ENCODE results near the gene AGAP3. TPM values are rescaled to one million over a fixed set of nuclear protein-coding genes. Genes with fewer than 3 reads are reported as not detected.

The AGAP3 gene
- polyA plus RNA-seq, 1 donor (not counting 4 experiments of a cell fraction or from before 2014, with no cell fraction given), result 64.3 TPM

GRCh38 chr7:151057989-151058780 is 28.1 kb upstream of the AGAP3 start:
- Histone ChIP-seq H3K9ac (ENCODE audit: control insufficient read depth, extremely low read depth, insufficient read depth, low read length) (peak overlapping the region; percentile 77), H2AFZ (ENCODE audit: control insufficient read depth, low read length) (peak overlapping the region; percentile 60), H3K4me3 (ENCODE audit: control insufficient read depth in 2 of 3, extremely low read depth in 1 of 3, insufficient read depth in 2 of 3, low read depth in 1 of 3, low read length in 3 of 3) (peak overlapping the region; percentile 47 to 90 (median 87)), H3K4me1 (ENCODE audit: control insufficient read depth, extremely low read depth, insufficient read depth, low read length) (peaks cover 41% of the 10 kb centered on the region), H4K20me1 (ENCODE audit: control insufficient read depth, extremely low read depth, insufficient read depth, low read length) (no peaks in the 10 kb centered on the region), H3K36me3 (ENCODE audit: control insufficient read depth in 2 of 2, extremely low read depth in 1 of 2, insufficient read depth in 2 of 2, low read length in 2 of 2) (peaks cover 7% of the 10 kb centered on the region in 2 experiments), H3K79me2 (ENCODE audit: control insufficient read depth, insufficient read depth, low read length) (peaks cover 28% of the 10 kb centered on the region), H3K27me3 (ENCODE audit: control insufficient read depth, extremely low read depth, insufficient read depth, low read length) (no peaks in the 10 kb centered on the region), H3K9me1 (ENCODE audit: control insufficient read depth, extremely low read depth, insufficient read depth, low read length) (peaks cover 4% of the 10 kb centered on the region), H3K27ac (ENCODE audit: control insufficient read depth, insufficient read depth, low read length) (peak overlapping the region; percentile 95), H3K9me3 (ENCODE audit: control insufficient read depth, low read depth, low read length) (no peaks in the 10 kb centered on the region), H3K4me2 (ENCODE audit: control insufficient read depth, extremely low read depth, insufficient read depth, low read depth, low read length) (peak overlapping the region; percentile 99)
- DNase-seq (ENCODE audit: low read depth, low spot score), result peak; percentile 98
- dilution Hi-C loops (cut with MboI; ENCODE audit: extremely low pct_ligation_motif_present, low sequenced_read_pairs), result no loop called here
- no peak for TF ChIP-seq EZH2 (IDR thresholded peaks at IDR 0.05; ENCODE audit: low read length)
- TF ChIP-seq, protein P1, sequence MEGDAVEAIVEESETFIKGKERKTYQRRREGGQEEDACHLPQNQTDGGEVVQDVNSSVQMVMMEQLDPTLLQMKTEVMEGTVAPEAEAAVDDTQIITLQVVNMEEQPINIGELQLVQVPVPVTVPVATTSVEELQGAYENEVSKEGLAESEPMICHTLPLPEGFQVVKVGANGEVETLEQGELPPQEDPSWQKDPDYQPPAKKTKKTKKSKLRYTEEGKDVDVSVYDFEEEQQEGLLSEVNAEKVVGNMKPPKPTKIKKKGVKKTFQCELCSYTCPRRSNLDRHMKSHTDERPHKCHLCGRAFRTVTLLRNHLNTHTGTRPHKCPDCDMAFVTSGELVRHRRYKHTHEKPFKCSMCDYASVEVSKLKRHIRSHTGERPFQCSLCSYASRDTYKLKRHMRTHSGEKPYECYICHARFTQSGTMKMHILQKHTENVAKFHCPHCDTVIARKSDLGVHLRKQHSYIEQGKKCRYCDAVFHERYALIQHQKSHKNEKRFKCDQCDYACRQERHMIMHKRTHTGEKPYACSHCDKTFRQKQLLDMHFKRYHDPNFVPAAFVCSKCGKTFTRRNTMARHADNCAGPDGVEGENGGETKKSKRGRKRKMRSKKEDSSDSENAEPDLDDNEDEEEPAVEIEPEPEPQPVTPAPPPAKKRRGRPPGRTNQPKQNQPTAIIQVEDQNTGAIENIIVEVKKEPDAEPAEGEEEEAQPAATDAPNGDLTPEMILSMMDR (optimal IDR thresholded peaks at IDR 0.05 in 1 of 3, IDR thresholded peaks at IDR 0.05 in 1 of 3, conservative IDR thresholded peaks at IDR 0.05 in 1 of 3; ENCODE audit: extremely low read depth in 1 of 3, insufficient read depth in 2 of 3, low read length in 3 of 3), result no peak
- peak; percentile 55 for FAIRE-seq

- H3K27ac ChIP-seq (ENCODE audit: control insufficient read depth, insufficient read depth, low read length), result peak overlapping the region; percentile 95
- H3K9me1 ChIP-seq (ENCODE audit: control insufficient read depth, extremely low read depth, insufficient read depth, low read length), result peaks cover 4% of the 10 kb centered on the region
- H3K9me3 ChIP-seq (ENCODE audit: control insufficient read depth, low read depth, low read length), result no peaks in the 10 kb centered on the region
- peak overlapping the region; percentile 67 to 90 (median 70) for H3K4me3 ChIP-seq (ENCODE audit: control insufficient read depth in 2 of 3, extremely low read depth in 1 of 3, insufficient read depth in 2 of 3, low read depth in 1 of 3, low read length in 3 of 3)
- DNase-seq (ENCODE audit: low read depth, low spot score) (no peak), FAIRE-seq (no peak)
- no peak for TF ChIP-seq EZH2 (IDR thresholded peaks at IDR 0.05; ENCODE audit: low read length)
- TF ChIP-seq, protein P1 (optimal IDR thresholded peaks at IDR 0.05 in 1 of 3, IDR thresholded peaks at IDR 0.05 in 1 of 3, conservative IDR thresholded peaks at IDR 0.05 in 1 of 3; ENCODE audit: extremely low read depth in 1 of 3, insufficient read depth in 2 of 3, low read length in 3 of 3), result no peak
- peak overlapping the region; percentile 77 for H3K9ac ChIP-seq (ENCODE audit: control insufficient read depth, extremely low read depth, insufficient read depth, low read length)
- H4K20me1 ChIP-seq (ENCODE audit: control insufficient read depth, extremely low read depth, insufficient read depth, low read length), result no peaks in the 10 kb centered on the region
- dilution Hi-C loops (cut with MboI; ENCODE audit: extremely low pct_ligation_motif_present, low sequenced_read_pairs), result no loop called here
- H3K36me3 ChIP-seq (ENCODE audit: control insufficient read depth in 2 of 2, extremely low read depth in 1 of 2, insufficient read depth in 2 of 2, low read length in 2 of 2), result peaks cover 7% of the 10 kb centered on the region in 2 experiments
- H3K4me2 ChIP-seq (ENCODE audit: control insufficient read depth, extremely low read depth, insufficient read depth, low read depth, low read length), result peak overlapping the region; percentile 99
- peaks cover 43% of the 10 kb centered on the region for H3K4me1 ChIP-seq (ENCODE audit: control insufficient read depth, extremely low read depth, insufficient read depth, low read length)
- peaks cover 31% of the 10 kb centered on the region for H3K79me2 ChIP-seq (ENCODE audit: control insufficient read depth, insufficient read depth, low read length)
- H3K27me3 ChIP-seq (ENCODE audit: control insufficient read depth, extremely low read depth, insufficient read depth, low read length), result no peaks in the 10 kb centered on the region
- H2AFZ ChIP-seq (ENCODE audit: control insufficient read depth, low read length), result peak overlapping the region; percentile 74
Observed at GRCh38 chr7:151058781-151059366, 27.4 kb upstream of the AGAP3 start.
